ENCODE data around the gene CHRM1. TPM values are rescaled to one million over a fixed set of nuclear protein-coding genes. Genes with fewer than 3 reads are reported as not detected.
"Not testable (repeated sequence)": the region's sequence is repeated elsewhere in the genome, so short reads cannot be mapped to it uniquely, and the experiment has no call there.

CHRM1 gene
- total RNA-seq, 1 donor from 2014 or later: not detected

GRCh38 chr11:62881579-62882430, 39.4 kb downstream of the CHRM1 start:
- Mint-ChIP-seq H3K27me3 (peaks cover 1% of the 10 kb centered on the region), H3K4me1 (peaks cover 55% of the 10 kb centered on the region), H3K4me3 (peak overlapping the region; percentile 100), H3K36me3 (ENCODE audit: low read depth) (peaks cover 74% of the 10 kb centered on the region), H3K27ac (peak overlapping the region; percentile 100), H3K9me3 (no peaks in the 10 kb centered on the region)
- intact Hi-C loops (cut with micrococcal nuclease): loop anchor here (1.0 to 10.0 kb wide), 11 partner anchors 41 to 1303 kb away; partner anchors contain the start of genes EML3, MARK2, ROM1 and STIP1
- peak; percentile 98 for DNase-seq

GRCh38 chr11:62880803-62881578, 40.2 kb downstream of the CHRM1 start, which contains the start of gene SLC3A2:
TSS of gene SLC3A2 (plus strand) at chr11:62880896. CDS start at chr11:62881024, 128 bp downstream.
- intact Hi-C loops (cut with micrococcal nuclease): loop anchor here (1.0 to 10.0 kb wide), 15 partner anchors 25 to 1304 kb away; partner anchors contain the start of genes EML3, MARK2, NXF1 and ROM1

GRCh38 chr11:62880231-62880802, 40.8 kb downstream of the CHRM1 start:
- Mint-ChIP-seq H3K27ac (peak overlapping the region; percentile 100), H3K27me3 (peaks cover 1% of the 10 kb centered on the region), H3K4me3 (peak overlapping the region; percentile 100), H3K4me1 (peaks cover 48% of the 10 kb centered on the region), H3K9me3 (no peaks in the 10 kb centered on the region), H3K36me3 (ENCODE audit: low read depth) (peaks cover 62% of the 10 kb centered on the region)
- intact Hi-C loops (cut with micrococcal nuclease): loop anchor here (1.0 to 10.0 kb wide), 10 partner anchors 24 to 1304 kb away; partner anchors contain the start of genes EML3, MARK2, NXF1 and ROM1
- no peak for DNase-seq

More at GRCh38 chr11:62880803-62881578, 40.2 kb downstream of the CHRM1 start, which contains the start of gene SLC3A2:
- peak within 1 kb of the TSS; percentile 100 for H3K27ac Mint-ChIP-seq
- H3K9me3 Mint-ChIP-seq: no peaks in the 10 kb centered on the region
- peaks cover 53% of the 10 kb centered on the region for H3K4me1 Mint-ChIP-seq
- H3K4me3 Mint-ChIP-seq: peak within 1 kb of the TSS; percentile 100
- peaks cover 1% of the 10 kb centered on the region for H3K27me3 Mint-ChIP-seq
- H3K36me3 Mint-ChIP-seq (ENCODE audit: low read depth): peaks cover 68% of the 10 kb centered on the region
- DNase-seq: peak; percentile 95

- peaks cover 56% of the 10 kb centered on the region for H3K36me3 Mint-ChIP-seq (ENCODE audit: low read depth)
- H3K9me3 Mint-ChIP-seq: no peaks in the 10 kb centered on the region
- intact Hi-C loops (cut with micrococcal nuclease): no loop called here
- H3K27me3 Mint-ChIP-seq: peaks cover 1% of the 10 kb centered on the region
- peak overlapping the region; percentile 100 for H3K4me3 Mint-ChIP-seq
- peaks cover 42% of the 10 kb centered on the region for H3K4me1 Mint-ChIP-seq
- no peak for DNase-seq
- H3K27ac Mint-ChIP-seq: peak overlapping the region; percentile 100
Observed at GRCh38 chr11:62879235-62879978, 41.8 kb downstream of the CHRM1 start.

GRCh38 chr11:62876712-62877111, 44.5 kb downstream of the CHRM1 start:
- Mint-ChIP-seq H3K4me1 (peaks cover 20% of the 10 kb centered on the region), H3K27ac (no peak overlapping the region), H3K27me3 (peaks cover 1% of the 10 kb centered on the region), H3K36me3 (ENCODE audit: low read depth) (peaks cover 34% of the 10 kb centered on the region), H3K9me3 (no peaks in the 10 kb centered on the region), H3K4me3 (no peak overlapping the region)
- intact Hi-C loops (cut with micrococcal nuclease): no loop called here
- no peak for DNase-seq

- Mint-ChIP-seq H3K4me3 (no peak overlapping the region), H3K4me1 (peaks cover 19% of the 10 kb centered on the region), H3K36me3 (ENCODE audit: low read depth) (peaks cover 28% of the 10 kb centered on the region), H3K9me3 (no peaks in the 10 kb centered on the region), H3K27me3 (no peaks in the 10 kb centered on the region), H3K27ac (no peak overlapping the region)
- intact Hi-C loops (cut with micrococcal nuclease): no loop called here
- DNase-seq: no peak
Observed at GRCh38 chr11:62875698-62876478, 45.3 kb downstream of the CHRM1 start.

GRCh38 chr11:62874851-62875250, 46.3 kb downstream of the CHRM1 start:
- Mint-ChIP-seq H3K36me3 (ENCODE audit: low read depth) (peaks cover 21% of the 10 kb centered on the region), H3K4me3 (no peak overlapping the region), H3K9me3 (no peaks in the 10 kb centered on the region), H3K27ac (no peak overlapping the region), H3K27me3 (no peaks in the 10 kb centered on the region), H3K4me1 (peaks cover 12% of the 10 kb centered on the region)
- intact Hi-C loops (cut with micrococcal nuclease): no loop called here
- no peak for DNase-seq

- no peaks in the 10 kb centered on the region for H3K9me3 Mint-ChIP-seq
- H3K36me3 Mint-ChIP-seq (ENCODE audit: low read depth): peaks cover 2% of the 10 kb centered on the region
- H3K4me3 Mint-ChIP-seq: no peak overlapping the region
- H3K27ac Mint-ChIP-seq: no peak overlapping the region
- no peaks in the 10 kb centered on the region for H3K27me3 Mint-ChIP-seq
- peaks cover 22% of the 10 kb centered on the region for H3K4me1 Mint-ChIP-seq
- no peak for DNase-seq
- intact Hi-C loops (cut with micrococcal nuclease): no loop called here
Observed at GRCh38 chr11:62865635-62866034, 55.5 kb downstream of the CHRM1 start.

GRCh38 chr11:62863687-62864335, 57.4 kb downstream of the CHRM1 start:
- no peaks in the 10 kb centered on the region for H3K9me3 Mint-ChIP-seq
- DNase-seq: no peak
- H3K27me3 Mint-ChIP-seq: no peaks in the 10 kb centered on the region
- peaks cover 32% of the 10 kb centered on the region for H3K4me1 Mint-ChIP-seq
- intact Hi-C loops (cut with micrococcal nuclease): loop anchor here (2.0 kb wide), 1 partner anchor 135 kb away; the partner anchor contains the start of gene TTC9C
- H3K36me3 Mint-ChIP-seq (ENCODE audit: low read depth): peaks cover 6% of the 10 kb centered on the region
- H3K4me3 Mint-ChIP-seq: no peak overlapping the region
- H3K27ac Mint-ChIP-seq: no peak overlapping the region

- Mint-ChIP-seq H3K36me3 (ENCODE audit: low read depth) (peaks cover 13% of the 10 kb centered on the region), H3K4me1 (peaks cover 45% of the 10 kb centered on the region), H3K27ac (peak overlapping the region; percentile 34)
- not testable (repeated sequence) for H3K4me3 Mint-ChIP-seq, DNase-seq, H3K9me3 Mint-ChIP-seq, H3K27me3 Mint-ChIP-seq
- intact Hi-C loops (cut with micrococcal nuclease): loop anchor here (1.0 to 2.0 kb wide), 3 partner anchors 22 to 133 kb away; partner anchors contain the start of genes TMEM179B, TTC9C and WDR74
Observed at GRCh38 chr11:62861564-62862192, 59.5 kb downstream of the CHRM1 start.

- peak overlapping the region; percentile 34 for H3K27ac Mint-ChIP-seq
- peaks cover 12% of the 10 kb centered on the region for H3K36me3 Mint-ChIP-seq (ENCODE audit: low read depth)
- no peaks in the 10 kb centered on the region for H3K9me3 Mint-ChIP-seq
- no peak overlapping the region for H3K4me3 Mint-ChIP-seq
- H3K4me1 Mint-ChIP-seq: peaks cover 50% of the 10 kb centered on the region
- DNase-seq: no peak
- intact Hi-C loops (cut with micrococcal nuclease): no loop called here
- H3K27me3 Mint-ChIP-seq: peaks cover 2% of the 10 kb centered on the region
Observed at GRCh38 chr11:62860835-62861563, 60.2 kb downstream of the CHRM1 start.
